ENCODE results near the gene MAP3K10. TPM values are rescaled to one million over a fixed set of nuclear protein-coding genes. Genes with fewer than 3 reads are reported as not detected.

The MAP3K10 gene
- total and polyA plus RNA-seq, 2 of the 4 experiments (the other 2 are of a cell fraction) = 1.8 to 5.5 TPM

DNA sequence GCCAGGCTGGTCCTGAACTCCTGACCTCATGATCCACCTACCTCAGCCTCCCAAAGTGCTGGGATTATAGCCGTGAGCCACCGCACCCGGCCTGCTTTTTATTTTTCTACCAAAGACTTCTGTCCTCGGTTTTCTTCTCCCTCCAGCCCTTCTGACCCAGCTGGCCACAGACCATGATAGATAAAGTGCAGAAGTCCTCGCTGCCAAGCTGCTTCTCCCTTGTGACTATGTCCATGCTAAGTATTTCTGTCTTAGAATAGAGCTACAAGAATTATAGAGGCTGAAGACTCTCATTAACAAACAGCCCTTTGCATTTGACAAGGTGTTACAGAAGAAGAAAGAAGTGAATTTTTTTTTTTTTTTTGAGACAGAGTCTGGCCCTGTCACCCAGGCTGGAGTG is 15.4 kb upstream of the MAP3K10 start:
- Histone ChIP-seq H3K18ac (ENCODE audit: low read depth, low read length) (no peak overlapping the region), H2AK9ac (replicated peaks; ENCODE audit: low read depth, low read length, poor library complexity) (no peak overlapping the region), H3K27ac (ENCODE audit: insufficient read depth, low read length) (no peak overlapping the region), H3K9me3 (ENCODE audit: control insufficient read depth, insufficient read depth, low read length) (no peaks in the 10 kb centered on the region), H3K4ac (ENCODE audit: low read depth, low read length) (no peak overlapping the region), H3K27me3 (ENCODE audit: control insufficient read depth, insufficient read depth, low read length) (no peaks in the 10 kb centered on the region), H3K4me1 (ENCODE audit: control insufficient read depth, insufficient read depth, low read length) (no peaks in the 10 kb centered on the region), H4K91ac (ENCODE audit: insufficient read depth, low read depth, low read length) (no peak overlapping the region), H2AFZ (replicated peaks; ENCODE audit: low read length, poor library complexity) (no peak overlapping the region), H2BK120ac (ENCODE audit: low read depth, low read length) (no peak overlapping the region), H3K9ac (ENCODE audit: low read depth, low read length) (no peak overlapping the region), H2BK15ac (ENCODE audit: low read depth, low read length) (no peak overlapping the region), H4K8ac (ENCODE audit: low read depth in 2 of 2, low read length in 2 of 2) (no peak overlapping the region), H3K9me1 (ENCODE audit: insufficient read depth, low read length) (no peaks in the 10 kb centered on the region), H4K20me1 (ENCODE audit: insufficient read depth, low read length) (no peaks in the 10 kb centered on the region), H2BK20ac (ENCODE audit: low read depth, low read length) (no peak overlapping the region), H3K14ac (replicated peaks; ENCODE audit: low read depth, low read length) (no peak overlapping the region), H3K4me3 (ENCODE audit: insufficient read depth, low read depth, low read length) (no peak overlapping the region), H4K5ac (ENCODE audit: low read depth, low read length) (no peak overlapping the region), H3K36me3 (ENCODE audit: control insufficient read depth, insufficient read depth, low read length) (no peaks in the 10 kb centered on the region), H2AK5ac (ENCODE audit: low read depth, low read length) (no peak overlapping the region), H3K4me2 (ENCODE audit: low read depth, low read length) (no peak overlapping the region), H3K23ac (ENCODE audit: low read depth, low read length) (no peak overlapping the region), H3K79me1 (ENCODE audit: low read depth in 1 of 2, low read length in 2 of 2) (no peaks in the 10 kb centered on the region), H2BK5ac (ENCODE audit: low read depth, low read length, poor library complexity, severe bottlenecking) (no peak overlapping the region), H3K56ac (ENCODE audit: extremely low read depth, insufficient read depth, low read length) (no peak overlapping the region)
- CTCF ChIA-PET = no interaction called here
- in situ Hi-C loops (cut with MboI; ENCODE audit: low sequenced_read_pairs) (no loop called here), intact Hi-C loops (cut with micrococcal nuclease) (no loop called here), dilution Hi-C loops (cut with HindIII; ENCODE audit: low sequenced_read_pairs, unreplicated experiment) (no loop called here)
- DNase-seq = no peak
- ATAC-seq (ENCODE audit: low read depth) = no peak
- no peak for TF ChIP-seq FOS (IDR thresholded peaks at IDR 0.05; ENCODE audit: low read depth, low read length)
- TF ChIP-seq MAFK (IDR thresholded peaks at IDR 0.05; ENCODE audit: low read depth, low read length) = no peak
- TF ChIP-seq BHLHE40 (IDR thresholded peaks at IDR 0.05; ENCODE audit: low read depth, low read length) = no peak
- TF ChIP-seq, protein P1, sequence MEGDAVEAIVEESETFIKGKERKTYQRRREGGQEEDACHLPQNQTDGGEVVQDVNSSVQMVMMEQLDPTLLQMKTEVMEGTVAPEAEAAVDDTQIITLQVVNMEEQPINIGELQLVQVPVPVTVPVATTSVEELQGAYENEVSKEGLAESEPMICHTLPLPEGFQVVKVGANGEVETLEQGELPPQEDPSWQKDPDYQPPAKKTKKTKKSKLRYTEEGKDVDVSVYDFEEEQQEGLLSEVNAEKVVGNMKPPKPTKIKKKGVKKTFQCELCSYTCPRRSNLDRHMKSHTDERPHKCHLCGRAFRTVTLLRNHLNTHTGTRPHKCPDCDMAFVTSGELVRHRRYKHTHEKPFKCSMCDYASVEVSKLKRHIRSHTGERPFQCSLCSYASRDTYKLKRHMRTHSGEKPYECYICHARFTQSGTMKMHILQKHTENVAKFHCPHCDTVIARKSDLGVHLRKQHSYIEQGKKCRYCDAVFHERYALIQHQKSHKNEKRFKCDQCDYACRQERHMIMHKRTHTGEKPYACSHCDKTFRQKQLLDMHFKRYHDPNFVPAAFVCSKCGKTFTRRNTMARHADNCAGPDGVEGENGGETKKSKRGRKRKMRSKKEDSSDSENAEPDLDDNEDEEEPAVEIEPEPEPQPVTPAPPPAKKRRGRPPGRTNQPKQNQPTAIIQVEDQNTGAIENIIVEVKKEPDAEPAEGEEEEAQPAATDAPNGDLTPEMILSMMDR (conservative IDR thresholded peaks at IDR 0.05; ENCODE audit: low read depth, low read length) = no peak
- TF ChIP-seq RFX5 (IDR thresholded peaks at IDR 0.05; ENCODE audit: low read depth, low read length) = no peak
- TF ChIP-seq RCOR1 (IDR thresholded peaks at IDR 0.05; ENCODE audit: insufficient replicate concordance, low read length) = no peak
- TF ChIP-seq, protein P2, sequence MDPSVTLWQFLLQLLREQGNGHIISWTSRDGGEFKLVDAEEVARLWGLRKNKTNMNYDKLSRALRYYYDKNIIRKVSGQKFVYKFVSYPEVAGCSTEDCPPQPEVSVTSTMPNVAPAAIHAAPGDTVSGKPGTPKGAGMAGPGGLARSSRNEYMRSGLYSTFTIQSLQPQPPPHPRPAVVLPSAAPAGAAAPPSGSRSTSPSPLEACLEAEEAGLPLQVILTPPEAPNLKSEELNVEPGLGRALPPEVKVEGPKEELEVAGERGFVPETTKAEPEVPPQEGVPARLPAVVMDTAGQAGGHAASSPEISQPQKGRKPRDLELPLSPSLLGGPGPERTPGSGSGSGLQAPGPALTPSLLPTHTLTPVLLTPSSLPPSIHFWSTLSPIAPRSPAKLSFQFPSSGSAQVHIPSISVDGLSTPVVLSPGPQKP (IDR thresholded peaks at IDR 0.05; ENCODE audit: borderline replicate concordance, low read depth, low read length) = no peak
- BruUV-seq (replicated peaks) = no TSS peak
- no CpG with 5 or more reads among the region's 5 CpGs for WGBS, 2 experiments (ENCODE audit: extremely low coverage in 2 of 2, insufficient read length in 1 of 2)
- POLR2A ChIA-PET (ENCODE audit: unreplicated experiment) = no interaction called here
